Stimulated activated CD4-positive, alpha-beta T cell treated with anti-CD3 and anti-CD28 coated beads, Interleukin-12 subunit alpha, Interleukin-12 subunit beta, amount 100 ng/mL, for 24 hours (primary cell): ENCODE measurements around the gene ABHD12.
"Not testable (repeated sequence)": the region's sequence is repeated elsewhere in the genome, so short reads cannot be mapped to it uniquely, and the experiment has no call there.

ENCODE experiments used
- DNase-seq, 2 experiments: peaks; one replicate each; pipeline ENCODE4 v3.0.0-alpha.2; 2020; ENCODE audit warnings: low read depth in 2 of 2

The ABHD12 gene

DNA sequence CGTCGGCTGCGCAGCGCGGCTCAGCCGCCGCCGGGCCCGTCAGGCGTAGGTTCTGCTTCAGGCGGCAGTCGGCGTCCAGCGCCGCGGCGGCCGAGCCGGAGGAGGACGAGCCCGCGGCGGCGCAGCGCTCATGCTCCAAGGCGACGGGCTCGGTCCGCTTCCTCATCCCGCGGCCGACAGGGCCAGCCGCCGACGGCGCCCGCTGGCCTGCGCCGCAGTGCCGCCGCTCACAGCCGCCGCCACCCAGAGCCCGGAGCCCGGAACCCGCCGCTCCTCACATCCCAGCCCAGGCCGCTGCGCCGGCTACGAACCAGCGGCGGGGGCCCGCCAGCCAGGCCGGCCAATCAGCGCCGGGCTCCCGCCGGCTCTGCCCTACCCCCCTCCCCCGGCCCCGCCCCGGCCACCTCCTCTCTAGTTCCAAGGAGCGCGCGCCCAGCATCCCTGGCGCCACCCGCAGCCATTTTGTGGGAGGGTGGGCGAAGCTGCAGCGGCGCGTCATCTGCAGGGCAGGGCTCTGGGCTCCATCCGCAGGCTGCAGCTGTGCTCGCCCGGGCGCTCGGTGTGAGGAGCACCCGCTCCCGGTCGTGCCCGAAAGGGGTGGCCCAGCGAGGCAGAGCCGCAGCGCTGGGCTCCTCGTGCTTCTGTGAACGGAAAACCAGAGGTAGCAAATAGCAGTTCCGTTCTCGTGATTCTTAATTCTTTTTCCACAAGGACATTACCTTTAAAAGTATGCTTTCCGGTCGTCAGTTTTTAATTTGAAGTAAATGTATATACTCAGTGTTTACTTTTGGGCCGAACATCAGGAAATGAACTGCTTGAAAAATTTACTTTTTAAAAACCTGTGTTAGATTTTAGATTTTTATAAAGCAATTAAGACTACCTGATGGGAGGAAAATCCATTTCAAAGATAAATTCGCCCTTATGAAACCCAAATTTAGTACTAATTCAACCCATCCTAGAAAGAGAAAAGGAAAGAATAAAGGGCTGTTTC lies at the start of gene ABHD12:
Gene ABHD12 (minus strand): TSS at position 298 of the 991 bp plus-strand sequence. CDS start 132 bp downstream, at position 166.
- DNase-seq: peak; percentile 86 to 92

- no peak for DNase-seq
Measured at GRCh38 chr20:25439328-25439727, 48.7 kb upstream of the ABHD12 start.

GRCh38 chr20:25437153-25437581 lies 46.5 kb upstream of the ABHD12 start:
- DNase-seq: no peak

DNA sequence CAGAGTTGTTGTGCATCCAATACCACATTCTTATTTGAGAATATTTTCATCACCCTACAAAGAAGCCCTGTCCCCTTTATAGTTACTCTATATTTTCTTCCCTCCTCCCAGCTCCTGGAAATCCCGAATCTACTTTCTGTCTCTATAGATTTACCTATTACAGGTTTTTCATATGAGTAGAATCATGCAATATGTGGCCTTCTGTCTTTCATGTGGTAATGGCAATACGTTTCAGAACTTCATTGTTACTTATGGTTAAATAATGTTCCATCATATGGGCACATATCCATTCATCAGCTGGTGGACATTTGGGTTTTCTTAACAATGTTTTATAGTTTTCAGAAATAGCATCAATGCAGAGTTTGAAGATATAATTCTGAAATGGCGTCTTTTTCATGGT lies 33.9 kb upstream of the ABHD12 start:
- DNase-seq: no peak

DNA sequence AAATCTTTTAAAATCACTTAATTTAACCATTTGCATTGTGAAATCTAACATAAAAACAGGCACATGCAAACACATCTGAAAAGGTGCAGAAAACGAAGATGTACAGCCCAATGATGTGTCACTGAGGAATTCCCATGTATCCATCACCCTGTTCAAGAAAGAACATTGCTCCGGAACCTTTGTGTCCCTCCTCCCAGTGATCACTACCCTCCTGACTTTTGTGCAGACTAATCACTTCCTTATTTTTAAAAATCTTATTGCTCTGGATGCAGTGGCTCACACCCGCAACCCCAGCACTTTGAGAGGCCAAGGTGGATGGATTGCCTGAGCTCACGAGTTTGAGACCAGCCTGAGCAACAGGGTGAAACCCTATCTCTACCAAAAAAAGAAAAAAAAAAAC lies 31.4 kb upstream of the ABHD12 start:
- DNase-seq: no peak

GRCh38 chr20:25421102-25421501 lies 30.5 kb upstream of the ABHD12 start:
- DNase-seq: no peak

GRCh38 chr20:25418776-25419175 lies 28.1 kb upstream of the ABHD12 start:
- no peak for DNase-seq

GRCh38 chr20:25408890-25409289 lies 18.3 kb upstream of the ABHD12 start:
- no peak for DNase-seq

- DNase-seq: no peak
Measured at GRCh38 chr20:25408170-25408547, 17.5 kb upstream of the ABHD12 start.

DNA sequence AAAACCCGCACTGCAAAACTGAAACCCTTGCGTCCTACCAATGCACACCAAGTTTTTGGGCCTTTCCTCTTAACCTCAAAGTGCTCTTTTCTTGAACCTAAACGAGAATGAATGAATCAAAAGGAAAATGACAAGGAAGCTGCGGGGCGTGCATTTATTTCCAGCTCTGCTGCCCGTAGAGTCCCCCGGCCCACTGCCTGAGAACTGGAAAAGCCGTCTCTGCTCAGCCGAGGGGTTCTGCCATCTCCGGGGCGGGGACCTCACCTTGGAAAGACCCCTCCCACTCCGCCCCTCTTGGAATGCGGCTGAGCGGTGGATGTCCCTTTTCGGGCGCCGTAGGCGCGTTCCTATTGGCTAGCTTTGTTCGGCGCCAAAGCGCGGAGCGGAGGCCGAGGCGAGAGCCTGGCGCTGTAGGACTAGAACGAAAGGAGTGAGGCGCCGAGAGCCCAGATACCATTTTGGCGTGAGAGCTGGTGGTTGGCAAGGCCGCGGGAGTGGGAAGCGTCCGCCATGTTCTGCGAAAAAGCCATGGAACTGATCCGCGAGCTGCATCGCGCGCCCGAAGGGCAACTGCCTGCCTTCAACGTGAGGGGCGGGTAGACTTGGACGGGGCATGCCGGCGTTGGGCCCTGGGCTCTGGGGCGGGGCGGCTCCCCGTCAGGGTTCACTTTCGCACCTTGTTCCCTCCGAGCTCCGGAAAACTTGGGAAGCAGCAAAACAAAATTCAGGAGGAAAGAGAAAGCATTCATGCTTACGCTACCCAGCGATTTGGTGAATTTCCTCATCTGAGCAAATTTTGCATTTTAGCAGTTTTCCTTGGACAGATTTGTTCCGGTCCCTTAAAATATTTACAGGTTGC lies 16.9 kb upstream of the ABHD12 start, which contains the start of gene GINS1:
Gene GINS1 (plus strand): TSS at position 363 of the 859 bp plus-strand sequence. CDS start 148 bp downstream, at position 511.
- DNase-seq: peak; percentile 75 to 90

- no peak for DNase-seq
Measured at GRCh38 chr20:25402583-25402982, 11.9 kb upstream of the ABHD12 start.

DNA sequence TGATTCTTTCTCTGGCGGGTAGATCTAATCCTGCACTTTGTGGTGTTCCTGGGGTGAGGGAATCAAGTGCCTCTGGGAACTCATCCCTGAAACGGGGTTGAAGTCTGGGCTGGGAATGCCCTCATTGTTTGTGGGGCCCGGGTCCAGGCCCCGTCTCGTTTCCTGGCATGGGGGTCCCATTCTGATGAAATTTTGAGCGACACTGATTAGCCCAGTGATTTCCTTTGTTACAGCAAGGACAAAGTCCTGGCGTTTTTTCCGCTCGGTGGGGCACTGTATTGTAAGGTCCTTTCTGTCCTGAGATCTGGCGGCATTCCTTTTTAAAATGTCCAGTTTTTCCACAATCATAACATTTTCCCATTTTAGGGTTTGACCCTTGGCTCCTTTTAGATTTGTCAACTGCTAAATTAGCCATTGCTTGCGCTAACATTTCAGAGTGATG lies 9.7 kb upstream of the ABHD12 start:
- not testable (repeated sequence) for DNase-seq

DNA sequence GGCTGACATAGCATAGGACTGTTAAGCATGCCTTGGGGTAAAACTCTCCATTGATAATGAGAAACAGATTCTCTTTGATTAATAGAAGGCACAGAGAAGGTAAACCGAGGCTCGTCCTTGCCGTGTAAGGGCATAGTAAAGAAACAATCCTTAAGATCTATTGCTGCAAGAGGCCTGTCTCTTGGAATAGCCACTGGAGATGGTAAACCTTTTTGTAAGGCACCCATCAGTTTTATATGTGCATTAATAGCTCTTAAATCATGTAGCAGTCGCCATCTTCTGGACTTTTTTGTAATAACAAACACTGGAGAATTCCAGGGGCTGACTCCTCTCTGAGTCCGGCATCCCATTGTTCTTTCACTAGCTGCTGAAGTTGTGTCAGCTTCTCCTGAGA lies 8.4 kb upstream of the ABHD12 start:
- DNase-seq: no peak

DNA sequence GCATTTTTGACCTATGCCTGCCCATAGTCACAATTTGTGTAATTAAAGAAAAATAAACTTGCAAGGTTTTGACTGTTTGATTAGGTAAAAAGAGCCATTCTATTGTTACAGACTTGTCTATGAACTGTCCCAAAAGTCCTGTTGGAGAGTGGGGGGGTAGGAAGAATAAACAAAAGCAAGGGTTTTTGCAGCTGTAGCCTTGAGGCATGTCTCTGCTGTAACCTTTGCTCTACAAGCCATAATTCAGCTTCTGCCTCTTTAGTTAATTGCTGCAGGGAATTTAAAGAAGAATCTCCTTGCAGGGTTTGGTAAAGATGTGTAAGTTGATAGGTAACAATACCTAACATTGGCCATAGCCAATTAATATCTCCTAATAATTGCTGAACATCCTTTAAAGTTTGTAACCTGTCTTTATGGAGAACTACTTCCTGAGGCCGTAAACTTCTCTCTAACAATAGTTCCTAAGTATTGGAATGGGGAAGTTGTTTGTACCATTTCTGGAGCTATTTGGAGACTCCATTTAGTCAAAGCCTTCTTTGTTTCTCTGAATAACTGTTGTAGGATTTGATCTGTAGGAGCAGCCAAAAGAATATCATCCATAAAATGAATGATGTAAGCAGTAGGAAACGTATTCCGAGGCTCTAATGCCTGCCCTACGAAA lies 7.9 kb upstream of the ABHD12 start:
- no peak for DNase-seq

DNA sequence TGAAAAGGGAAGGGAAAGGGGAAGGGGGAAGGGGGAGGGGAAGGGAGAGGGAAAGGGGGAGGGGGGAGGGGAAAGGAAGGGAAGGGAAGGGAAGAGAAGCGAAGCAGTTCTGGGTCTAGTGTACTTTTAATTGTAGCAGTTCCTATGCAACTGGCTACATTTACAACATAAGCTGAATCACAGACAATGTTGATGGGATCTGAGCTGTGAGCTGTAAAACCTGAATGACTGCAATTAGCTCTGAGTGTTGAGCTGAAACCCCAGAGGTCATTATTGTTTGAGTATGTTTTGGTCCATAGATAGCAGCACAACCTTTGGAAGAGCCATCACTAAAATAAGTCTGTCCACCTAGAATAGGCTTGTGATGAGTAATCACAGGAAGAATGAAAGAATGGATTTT lies 7.2 kb upstream of the ABHD12 start:
- no peak for DNase-seq

DNA sequence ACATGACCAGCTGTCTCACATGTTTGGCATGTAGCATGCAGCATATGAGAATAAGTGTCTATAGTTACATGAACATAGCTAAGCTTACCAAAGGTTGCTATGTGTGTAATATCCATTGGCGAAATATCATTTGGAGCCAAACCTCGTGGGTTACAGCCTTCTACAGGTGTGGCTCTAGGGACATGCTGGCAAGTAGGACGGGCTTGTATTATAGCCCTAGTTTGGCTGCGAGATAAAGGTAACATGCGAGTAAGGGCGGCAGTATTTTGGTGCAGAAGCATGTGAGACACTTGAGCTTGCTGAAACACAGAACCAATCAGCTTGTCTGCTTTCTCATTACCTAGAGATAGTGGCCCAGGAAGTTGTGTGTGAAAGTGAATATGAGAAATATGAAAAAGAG lies 6.5 kb upstream of the ABHD12 start:
- DNase-seq: no peak

DNA sequence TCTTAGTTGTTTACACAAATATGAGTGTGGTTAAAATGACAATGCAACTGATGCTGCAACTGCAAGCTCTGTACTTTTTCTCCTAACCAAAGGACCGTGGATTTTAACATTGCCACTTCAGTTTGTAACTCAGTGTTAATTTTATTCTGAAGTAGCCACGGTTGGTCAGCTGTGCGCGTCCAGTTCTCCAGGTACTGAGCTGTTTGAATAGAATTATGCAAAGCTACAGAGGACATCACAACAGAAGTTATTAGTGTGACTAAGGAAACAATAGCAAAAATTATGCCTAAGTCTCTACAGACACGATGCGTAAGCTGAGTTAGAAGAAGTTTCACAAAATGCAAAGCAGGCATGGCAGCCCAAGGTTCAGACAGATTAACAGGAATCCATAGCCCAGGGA lies 4.4 kb upstream of the ABHD12 start:
- no peak for DNase-seq

- no peak for DNase-seq
Measured at GRCh38 chr20:25394276-25394675, 3.6 kb upstream of the ABHD12 start.

- peak; percentile 3 to 6 for DNase-seq
Measured at GRCh38 chr20:25389858-25390537, 637 bp downstream of the ABHD12 start.

GRCh38 chr20:25389401-25389857 lies 1.2 kb downstream of the ABHD12 start:
- DNase-seq: no peak
